ENCODE results near the gene DCDC1.

DCDC1 gene

DNA sequence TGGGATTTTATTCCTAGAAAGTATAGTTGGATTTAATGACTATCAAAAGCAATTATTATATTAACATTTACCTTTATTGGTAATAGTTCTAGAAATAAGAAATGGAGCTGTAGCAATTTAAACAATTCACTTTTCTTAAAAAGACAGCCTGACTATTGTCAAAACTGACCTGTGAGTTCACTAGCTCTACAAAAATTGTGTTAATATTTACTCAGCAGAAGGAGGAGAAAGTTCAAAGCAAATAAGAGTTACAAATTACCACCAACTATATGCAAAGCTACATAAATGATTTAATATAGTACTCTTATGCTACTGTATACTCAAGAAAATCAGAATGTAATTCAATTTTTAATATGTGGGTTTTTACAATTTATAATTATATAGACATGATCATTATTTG lies 310.0 kb downstream of the DCDC1 start:
- no peak for TF ChIP-seq CTCF (IDR thresholded peaks at IDR 0.05; ENCODE audit: low read depth, low read length, missing control alignments)
- DNase-seq: no peak
- Histone ChIP-seq H3K27ac (no peak overlapping the region), H3K4me3 (ENCODE audit: low read depth, low read length) (no peak overlapping the region), H3K36me3 (replicated peaks) (no peaks in the 10 kb centered on the region), H3K27me3 (replicated peaks) (no peaks in the 10 kb centered on the region)
- in situ Hi-C loops (cut with HindIII; ENCODE audit: low pct_ligation_motif_present, low sequenced_read_pairs): no loop called here

GRCh38 chr11:31050061-31050765 lies 319.3 kb downstream of the DCDC1 start:
- Histone ChIP-seq H3K36me3 (replicated peaks) (no peaks in the 10 kb centered on the region), H3K27me3 (replicated peaks) (no peaks in the 10 kb centered on the region), H3K27ac (no peak overlapping the region), H3K4me3 (ENCODE audit: low read depth, low read length) (no peak overlapping the region)
- in situ Hi-C loops (cut with HindIII; ENCODE audit: low pct_ligation_motif_present, low sequenced_read_pairs): no loop called here
- no peak for TF ChIP-seq CTCF (IDR thresholded peaks at IDR 0.05; ENCODE audit: low read depth, low read length, missing control alignments)
- DNase-seq: no peak

GRCh38 chr11:31045335-31045734 lies 324.2 kb downstream of the DCDC1 start:
- no peak for TF ChIP-seq CTCF (IDR thresholded peaks at IDR 0.05; ENCODE audit: low read depth, low read length, missing control alignments)
- Histone ChIP-seq H3K27ac (no peak overlapping the region), H3K36me3 (replicated peaks) (no peaks in the 10 kb centered on the region), H3K27me3 (replicated peaks) (no peaks in the 10 kb centered on the region), H3K4me3 (ENCODE audit: low read depth, low read length) (no peak overlapping the region)
- in situ Hi-C loops (cut with HindIII; ENCODE audit: low pct_ligation_motif_present, low sequenced_read_pairs): no loop called here
- no peak for DNase-seq

DNA sequence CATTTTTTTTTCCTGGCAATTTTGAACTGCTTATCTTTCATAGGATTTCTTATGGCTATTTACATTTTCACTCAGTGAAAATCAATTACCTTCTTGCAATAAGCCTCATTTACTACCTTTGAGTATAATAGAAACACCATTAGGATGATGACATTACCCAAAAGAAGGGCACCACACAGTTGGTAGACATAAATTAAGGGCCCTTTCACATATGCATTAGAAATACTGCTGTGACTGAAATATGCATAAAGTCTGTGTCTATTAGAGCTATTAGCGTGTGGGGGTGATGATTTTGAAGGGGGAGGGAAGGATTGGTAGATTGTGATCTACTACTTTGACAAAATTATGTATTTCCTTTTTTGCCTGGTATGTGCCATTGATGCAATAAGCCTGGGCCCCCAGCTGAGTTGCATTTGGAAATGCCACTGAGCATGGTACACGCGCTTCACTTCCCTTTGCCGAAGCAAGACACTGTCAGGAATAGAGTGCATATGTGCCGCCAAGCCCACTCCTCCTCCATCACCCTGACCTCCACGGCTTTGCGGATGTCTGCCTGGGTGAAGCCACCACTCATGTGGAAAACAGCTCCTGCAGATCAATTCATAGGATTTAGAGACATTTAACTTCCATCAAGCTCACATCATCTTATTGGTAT lies 339.3 kb downstream of the DCDC1 start:
- no peaks in the 10 kb centered on the region for H3K27me3 ChIP-seq (replicated peaks)
- no peak for DNase-seq
- no peak overlapping the region for H3K4me3 ChIP-seq (ENCODE audit: low read depth, low read length)
- in situ Hi-C loops (cut with HindIII; ENCODE audit: low pct_ligation_motif_present, low sequenced_read_pairs): no loop called here
- no peaks in the 10 kb centered on the region for H3K36me3 ChIP-seq (replicated peaks)
- no peak overlapping the region for H3K27ac ChIP-seq
- TF ChIP-seq CTCF (IDR thresholded peaks at IDR 0.05; ENCODE audit: low read depth, low read length, missing control alignments): no peak

DNA sequence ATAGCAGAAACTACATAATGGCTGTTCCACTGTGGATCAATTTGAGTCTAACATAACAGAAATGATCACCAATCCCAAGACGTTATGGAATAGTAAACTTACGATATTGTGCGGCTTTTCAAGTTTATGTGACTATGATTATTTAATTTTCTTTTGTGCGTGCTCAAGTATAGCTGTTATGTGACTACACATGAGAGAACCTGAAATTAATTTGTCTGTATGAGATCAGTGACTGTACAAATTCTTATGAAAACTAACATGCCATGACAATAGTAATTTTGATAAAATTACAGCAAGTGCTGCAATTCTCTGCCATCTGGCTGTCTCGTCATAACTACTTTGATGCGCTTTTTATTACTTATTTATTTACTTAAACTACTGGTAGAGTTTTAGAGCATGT lies 343.2 kb downstream of the DCDC1 start:
- in situ Hi-C loops (cut with HindIII; ENCODE audit: low pct_ligation_motif_present, low sequenced_read_pairs): no loop called here
- Histone ChIP-seq H3K27ac (no peak overlapping the region), H3K4me3 (ENCODE audit: low read depth, low read length) (no peak overlapping the region), H3K27me3 (replicated peaks) (no peaks in the 10 kb centered on the region), H3K36me3 (replicated peaks) (no peaks in the 10 kb centered on the region)
- TF ChIP-seq CTCF (IDR thresholded peaks at IDR 0.05; ENCODE audit: low read depth, low read length, missing control alignments): no peak
- no peak for DNase-seq
